ENCODE results near the gene BLID.

Gene BLID

GRCh38 chr11:122085264-122085663, 30.8 kb downstream of the BLID start:
- in situ Hi-C loops (cut with MboI; ENCODE audit: low sequenced_read_pairs), result no loop called here

GRCh38 chr11:122082205-122082604, 33.8 kb downstream of the BLID start:
- in situ Hi-C loops (cut with MboI; ENCODE audit: low sequenced_read_pairs), result no loop called here

- in situ Hi-C loops (cut with MboI; ENCODE audit: low sequenced_read_pairs), result no loop called here
Observed at GRCh38 chr11:122081073-122081472, 34.9 kb downstream of the BLID start.

GRCh38 chr11:122077459-122077858, 38.6 kb downstream of the BLID start:
- in situ Hi-C loops (cut with MboI; ENCODE audit: low sequenced_read_pairs), result no loop called here

- in situ Hi-C loops (cut with MboI; ENCODE audit: low sequenced_read_pairs), result no loop called here
Observed at GRCh38 chr11:122076512-122077120, 39.4 kb downstream of the BLID start.

- in situ Hi-C loops (cut with MboI; ENCODE audit: low sequenced_read_pairs), result no loop called here
Observed at GRCh38 chr11:122075016-122075415, 41.0 kb downstream of the BLID start.

GRCh38 chr11:122074022-122074421, 42.0 kb downstream of the BLID start:
- in situ Hi-C loops (cut with MboI; ENCODE audit: low sequenced_read_pairs), result no loop called here

- in situ Hi-C loops (cut with MboI; ENCODE audit: low sequenced_read_pairs), result no loop called here
Observed at GRCh38 chr11:122071709-122072202, 44.3 kb downstream of the BLID start.

GRCh38 chr11:122069707-122070360, 46.2 kb downstream of the BLID start:
- in situ Hi-C loops (cut with MboI; ENCODE audit: low sequenced_read_pairs), result no loop called here

GRCh38 chr11:122068837-122069236, 47.2 kb downstream of the BLID start:
- in situ Hi-C loops (cut with MboI; ENCODE audit: low sequenced_read_pairs), result no loop called here

- in situ Hi-C loops (cut with MboI; ENCODE audit: low sequenced_read_pairs), result no loop called here
Observed at GRCh38 chr11:122068141-122068540, 47.9 kb downstream of the BLID start.

Measured in HL-60/S4 treated with retinoic acid at 250 ng/mL for 4 days and 3 days (cell line).